Measurements from ENCODE around the gene ACOT11. TPM values are rescaled to one million over a fixed set of nuclear protein-coding genes. Genes with fewer than 3 reads are reported as not detected.
A peak's percentile ranks its signal among the peaks of the same experiment; 100 is the strongest.

Gene ACOT11
- total RNA-seq, 2 donors from 2014 or later, result 5.6 to 6.0 TPM

GRCh38 chr1:54565113-54565501 lies 17.1 kb downstream of the ACOT11 start:
- H3K4me3 Mint-ChIP-seq, result no peak overlapping the region
- DNase-seq, result no peak
- no peaks in the 10 kb centered on the region for H3K4me1 ChIP-seq (ENCODE audit: control insufficient read depth, insufficient read depth, low read length)
- TF ChIP-seq CTCF (conservative IDR thresholded peaks at IDR 0.05), result no peak
- no peak overlapping the region for H3K27ac ChIP-seq (ENCODE audit: low read depth, low read length)
- no peak overlapping the region for H3K9ac ChIP-seq (ENCODE audit: extremely low read depth, low read length, poor library complexity, severe bottlenecking)
- H3K9me3 Mint-ChIP-seq, result peaks cover 7% of the 10 kb centered on the region
- H3K9me3 ChIP-seq (ENCODE audit: control insufficient read depth, low read length), result no peaks in the 10 kb centered on the region
- peaks cover 6% of the 10 kb centered on the region for H3K4me1 Mint-ChIP-seq
- H3K27me3 ChIP-seq (ENCODE audit: control insufficient read depth, insufficient read depth, low read length, poor library complexity, severe bottlenecking), result no peaks in the 10 kb centered on the region
- no peaks in the 10 kb centered on the region for H3K36me3 ChIP-seq (ENCODE audit: control insufficient read depth, insufficient read depth, low read length)
- 88 to 91% methylated on average over 4 of the region's 4 CpGs for WGBS, 2 experiments (ENCODE audit: insufficient coverage in 1 of 2, insufficient read length in 1 of 2)
- peaks cover 2% of the 10 kb centered on the region for H3K36me3 Mint-ChIP-seq (ENCODE audit: low read depth)
- no peak overlapping the region for H3K27ac Mint-ChIP-seq
- no peaks in the 10 kb centered on the region for H3K27me3 Mint-ChIP-seq (ENCODE audit: insufficient read depth)
- H3K4me3 ChIP-seq (ENCODE audit: low read length), result no peak overlapping the region

- no peak overlapping the region for H3K27ac ChIP-seq (ENCODE audit: low read depth, low read length)
- H3K36me3 ChIP-seq (ENCODE audit: control insufficient read depth, insufficient read depth, low read length), result no peaks in the 10 kb centered on the region
- Mint-ChIP-seq H3K36me3 (ENCODE audit: low read depth) (peaks cover 2% of the 10 kb centered on the region), H3K4me3 (no peak overlapping the region), H3K4me1 (peaks cover 12% of the 10 kb centered on the region), H3K27ac (no peak overlapping the region), H3K27me3 (ENCODE audit: insufficient read depth) (no peaks in the 10 kb centered on the region), H3K9me3 (peaks cover 7% of the 10 kb centered on the region)
- H3K9ac ChIP-seq (ENCODE audit: extremely low read depth, low read length, poor library complexity, severe bottlenecking), result no peak overlapping the region
- H3K4me1 ChIP-seq (ENCODE audit: control insufficient read depth, insufficient read depth, low read length), result no peaks in the 10 kb centered on the region
- WGBS, 2 experiments (ENCODE audit: insufficient coverage in 1 of 2, insufficient read length in 1 of 2), result 89 to 100% methylated on average over 1 to 5 of the region's 5 CpGs
- no peak for DNase-seq
- TF ChIP-seq CTCF (conservative IDR thresholded peaks at IDR 0.05), result no peak
- no peak overlapping the region for H3K4me3 ChIP-seq (ENCODE audit: low read length)
- H3K9me3 ChIP-seq (ENCODE audit: control insufficient read depth, low read length), result no peaks in the 10 kb centered on the region
- H3K27me3 ChIP-seq (ENCODE audit: control insufficient read depth, insufficient read depth, low read length, poor library complexity, severe bottlenecking), result no peaks in the 10 kb centered on the region
Observed at GRCh38 chr1:54566438-54567141, 18.6 kb downstream of the ACOT11 start.

GRCh38 chr1:54567961-54568360 lies 19.9 kb downstream of the ACOT11 start:
- H3K4me1 Mint-ChIP-seq, result peaks cover 21% of the 10 kb centered on the region
- Histone ChIP-seq H3K27me3 (ENCODE audit: control insufficient read depth, insufficient read depth, low read length, poor library complexity, severe bottlenecking) (no peaks in the 10 kb centered on the region), H3K4me3 (ENCODE audit: low read length) (no peak overlapping the region), H3K4me1 (ENCODE audit: control insufficient read depth, insufficient read depth, low read length) (no peaks in the 10 kb centered on the region), H3K36me3 (ENCODE audit: control insufficient read depth, insufficient read depth, low read length) (no peaks in the 10 kb centered on the region), H3K9me3 (ENCODE audit: control insufficient read depth, low read length) (no peaks in the 10 kb centered on the region), H3K9ac (ENCODE audit: extremely low read depth, low read length, poor library complexity, severe bottlenecking) (no peak overlapping the region), H3K27ac (ENCODE audit: low read depth, low read length) (no peak overlapping the region)
- H3K27ac Mint-ChIP-seq, result peak overlapping the region; percentile 10
- H3K9me3 Mint-ChIP-seq, result peaks cover 7% of the 10 kb centered on the region
- TF ChIP-seq CTCF (conservative IDR thresholded peaks at IDR 0.05), result no peak
- no peak for DNase-seq
- whole genome bisulfite sequencing, 2 experiments (ENCODE audit: insufficient coverage in 1 of 2, insufficient read length in 1 of 2), result 81 to 93% methylated on average over 4 to 5 of the region's 5 CpGs
- H3K36me3 Mint-ChIP-seq (ENCODE audit: low read depth), result peaks cover 2% of the 10 kb centered on the region
- H3K27me3 Mint-ChIP-seq (ENCODE audit: insufficient read depth), result no peaks in the 10 kb centered on the region
- no peak overlapping the region for H3K4me3 Mint-ChIP-seq

Measured in endodermal cell (in vitro differentiated cells).